SK-N-SH (cell line): ENCODE measurements around the gene IQCN.

Source experiments
- EP300 ChIP-seq, 2 experiments: IDR thresholded peaks; 2 replicates each; pipeline versions ENCODE4 v1.4.0 to v1.6.1; 2012; ENCODE audit warnings: borderline replicate concordance in 1 of 2, low read depth in 1 of 2, low read length in 1 of 2
- GATA2 ChIP-seq: sonication (generic); formaldehyde crosslinking; IDR thresholded peaks from 2 replicates; pipeline ENCODE4 v1.5.0; 2020; ENCODE audit warnings: mild to moderate bottlenecking, missing genetic modification reagents
- POLR2AphosphoS5 ChIP-seq: IDR thresholded peaks from 2 replicates; pipeline ENCODE4 v1.6.1; 2012; ENCODE audit warnings: low read depth, low read length

- TF ChIP-seq GATA2 (CRISPR knock-in tag) (no peak), EP300 (IDR thresholded peaks at IDR 0.05; ENCODE audit: borderline replicate concordance in 1 of 2, low read depth in 1 of 2, low read length in 1 of 2) (no peak), POLR2AphosphoS5 (no peak)
Observed at GRCh38 chr19:18232540-18233223, 41.6 kb downstream of the IQCN start.
